Fibroblast of the aortic adventitia (primary cell): ENCODE results near the gene AVEN. TPM values are rescaled to one million over a fixed set of nuclear protein-coding genes. Genes with fewer than 3 reads are reported as not detected.

Source experiments
- DNase-seq: peaks from one replicate; pipeline ENCODE4 v3.0.0-alpha.2; 2010; ENCODE audit warnings: low read depth
- H3K4me3 ChIP-seq: 2 replicates; pipeline ENCODE4 v1.5.1; 2011; ENCODE audit warnings: low read depth, mild to moderate bottlenecking, control low read depth, low read length, moderate library complexity
- total RNA-seq: library from RNA; depleted of rRNA; stranded (reverse); fragments of >200 nt; gene quantifications from 2 replicates; pipeline ENCODE4 v1.2.3, GENCODE V29; 2012; ENCODE audit warnings: low replicate concordance
- TF ChIP-seq, protein P1 (sequence below): IDR thresholded peaks from 2 replicates; pipeline ENCODE4 v1.5.1; 2011; ENCODE audit warnings: mild to moderate bottlenecking, low read length, control low read depth, inconsistent platforms; ENCODE audit not compliant: insufficient read depth

Gene AVEN
- total RNA-seq, 1 donor: 17.2 TPM

DNA sequence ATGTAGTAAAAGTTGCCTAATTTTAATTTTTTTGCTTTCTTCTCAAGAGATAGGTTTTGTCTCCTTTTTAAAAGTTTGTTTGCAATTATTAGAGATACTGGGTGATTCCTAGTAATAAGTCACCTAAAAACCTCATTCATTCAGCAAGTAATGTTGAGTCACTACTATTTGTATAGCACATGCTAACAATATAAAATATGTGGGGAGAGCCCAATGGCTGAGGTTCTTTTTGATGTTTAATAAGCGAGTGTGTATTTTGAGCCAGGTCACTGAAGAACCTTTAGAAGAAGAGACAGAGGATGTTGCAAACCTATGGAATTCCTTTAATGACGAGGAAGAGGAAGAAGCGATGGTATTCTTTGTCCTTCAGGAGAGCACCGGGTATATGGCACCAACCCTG lies 194.4 kb downstream of the AVEN start:
- DNase-seq: no peak
- TF ChIP-seq, protein P1, sequence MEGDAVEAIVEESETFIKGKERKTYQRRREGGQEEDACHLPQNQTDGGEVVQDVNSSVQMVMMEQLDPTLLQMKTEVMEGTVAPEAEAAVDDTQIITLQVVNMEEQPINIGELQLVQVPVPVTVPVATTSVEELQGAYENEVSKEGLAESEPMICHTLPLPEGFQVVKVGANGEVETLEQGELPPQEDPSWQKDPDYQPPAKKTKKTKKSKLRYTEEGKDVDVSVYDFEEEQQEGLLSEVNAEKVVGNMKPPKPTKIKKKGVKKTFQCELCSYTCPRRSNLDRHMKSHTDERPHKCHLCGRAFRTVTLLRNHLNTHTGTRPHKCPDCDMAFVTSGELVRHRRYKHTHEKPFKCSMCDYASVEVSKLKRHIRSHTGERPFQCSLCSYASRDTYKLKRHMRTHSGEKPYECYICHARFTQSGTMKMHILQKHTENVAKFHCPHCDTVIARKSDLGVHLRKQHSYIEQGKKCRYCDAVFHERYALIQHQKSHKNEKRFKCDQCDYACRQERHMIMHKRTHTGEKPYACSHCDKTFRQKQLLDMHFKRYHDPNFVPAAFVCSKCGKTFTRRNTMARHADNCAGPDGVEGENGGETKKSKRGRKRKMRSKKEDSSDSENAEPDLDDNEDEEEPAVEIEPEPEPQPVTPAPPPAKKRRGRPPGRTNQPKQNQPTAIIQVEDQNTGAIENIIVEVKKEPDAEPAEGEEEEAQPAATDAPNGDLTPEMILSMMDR: no peak
- no peak overlapping the region for H3K4me3 ChIP-seq

DNA sequence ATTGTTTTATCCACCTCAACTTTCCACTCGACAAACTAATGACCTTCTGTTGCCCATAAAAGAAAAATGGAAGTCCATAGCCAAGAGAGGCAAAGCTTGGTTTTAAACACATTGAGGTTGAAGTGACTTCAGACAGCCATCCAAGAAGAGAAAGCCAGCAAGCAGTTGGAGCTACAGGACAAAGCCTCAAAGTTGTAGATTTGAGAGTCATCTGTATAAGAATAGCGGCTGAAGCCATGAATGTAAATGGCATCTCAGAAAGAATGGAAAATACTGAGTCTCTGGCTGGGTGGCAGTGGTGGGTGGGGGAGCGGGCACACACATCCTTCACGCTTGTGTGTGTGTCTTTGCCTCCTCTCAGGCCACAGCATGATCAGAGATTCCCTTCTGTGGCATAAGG lies 194.8 kb downstream of the AVEN start:
- no peak for DNase-seq
- no peak overlapping the region for H3K4me3 ChIP-seq
- TF ChIP-seq, protein P1: no peak

DNA sequence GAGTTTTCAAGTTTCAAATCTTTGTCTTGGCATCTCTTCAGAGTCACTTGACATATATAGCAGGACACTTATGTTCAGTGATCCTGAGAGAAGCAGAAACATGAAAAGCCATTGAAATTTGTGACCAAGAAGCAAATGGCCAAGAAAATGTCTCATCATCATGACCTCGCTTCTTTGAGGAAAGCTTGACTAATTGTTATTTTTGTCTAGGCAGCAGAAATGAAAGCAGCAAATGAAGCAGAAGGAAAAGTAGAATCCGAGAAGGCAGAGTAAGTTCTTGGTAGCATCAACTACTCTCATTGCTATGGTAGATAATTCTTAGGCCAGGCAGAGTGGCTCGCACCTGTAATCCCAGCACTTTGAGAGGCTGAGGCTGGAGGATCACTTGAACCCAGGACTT lies 198.4 kb downstream of the AVEN start:
- TF ChIP-seq, protein P1: no peak
- no peak for DNase-seq

DNA sequence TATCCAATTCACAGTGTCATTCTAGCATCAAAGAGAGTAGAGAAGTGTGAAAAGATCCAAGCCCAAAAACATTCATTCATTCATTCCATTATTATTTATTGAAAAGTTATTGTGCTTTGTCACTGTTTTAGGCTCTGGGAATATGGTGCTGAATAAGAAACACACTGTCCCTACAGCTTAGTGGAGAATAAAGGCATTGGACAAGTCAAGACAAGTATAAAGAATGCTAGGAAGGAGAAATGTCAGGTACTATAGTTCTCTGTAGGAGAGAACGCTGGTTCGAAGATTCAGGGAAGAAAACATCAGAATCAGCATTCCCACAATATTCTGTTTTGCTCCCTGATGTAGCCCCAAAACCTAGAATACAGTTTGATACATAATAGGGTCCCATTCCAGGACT lies 199.5 kb downstream of the AVEN start:
- DNase-seq: no peak
- TF ChIP-seq, protein P1: no peak
- no peak overlapping the region for H3K4me3 ChIP-seq

More for the DNA sequence above, 198.4 kb downstream of the AVEN start:
- H3K4me3 ChIP-seq: no peak overlapping the region

DNA sequence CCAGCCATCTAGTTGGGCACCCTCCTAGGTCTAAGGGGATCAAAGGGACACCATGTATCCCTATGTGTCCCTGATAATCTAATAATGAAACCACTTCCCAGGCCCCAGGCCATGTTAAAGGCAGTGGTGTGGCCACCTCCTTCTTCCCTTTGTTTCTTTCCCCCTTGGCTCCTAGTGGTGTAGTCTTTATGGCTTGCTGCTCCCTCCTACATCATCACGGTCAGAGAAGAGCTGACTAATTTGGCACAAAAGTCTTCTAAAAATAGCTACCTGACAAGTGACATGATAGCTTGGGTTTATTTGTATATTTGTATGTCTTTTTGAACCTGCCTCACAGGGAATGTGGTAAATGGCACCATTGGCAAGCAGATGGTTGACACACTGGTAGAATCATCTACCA lies 201.7 kb downstream of the AVEN start:
- DNase-seq: no peak
- H3K4me3 ChIP-seq: no peak overlapping the region
- TF ChIP-seq, protein P1: no peak

DNA sequence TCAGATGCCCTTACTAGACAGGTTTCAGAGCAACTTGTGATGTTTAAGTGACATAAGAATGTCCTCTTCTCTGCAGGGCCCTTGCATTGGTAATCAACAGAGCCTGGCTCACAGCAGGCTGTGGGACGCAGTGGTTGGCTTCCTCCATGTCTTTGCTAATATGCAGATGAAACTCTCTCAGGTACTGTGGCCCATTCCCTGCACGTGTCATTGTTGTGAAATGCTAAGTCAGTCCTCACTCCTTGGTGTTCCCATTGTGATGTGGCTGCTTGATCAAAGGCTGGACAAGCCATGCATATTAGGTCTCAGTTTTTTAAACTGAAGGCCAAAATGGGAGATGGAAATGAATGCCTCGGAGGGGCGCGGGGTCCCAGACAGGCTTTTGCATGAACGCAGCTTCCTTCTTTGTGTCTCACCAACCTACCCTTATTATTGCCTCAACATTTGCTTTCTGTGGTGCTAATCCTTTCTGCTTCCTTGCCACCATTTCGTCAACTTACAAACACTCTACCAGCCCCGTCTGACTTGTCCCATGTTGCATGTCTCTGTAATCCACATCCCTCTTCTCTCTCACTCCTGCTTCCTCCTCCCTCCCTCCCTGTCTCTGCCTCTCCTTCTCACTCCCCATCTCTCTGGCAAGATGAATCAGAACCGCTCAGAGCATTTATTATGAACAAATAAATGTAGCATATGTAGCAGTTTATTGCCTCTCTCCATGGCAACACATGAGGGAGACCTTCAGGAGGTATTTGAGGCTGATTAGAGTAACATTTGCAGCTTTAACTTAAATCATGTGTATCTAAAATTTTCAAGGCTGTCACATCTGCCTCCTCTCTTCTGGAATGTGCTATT lies 203.9 kb downstream of the AVEN start:
- no peak for DNase-seq
- H3K4me3 ChIP-seq: no peak overlapping the region
- TF ChIP-seq, protein P1: no peak
